NCI-H526 (cell line): ENCODE measurements around the gene OLIG1.

ENCODE experiments used
- DNase-seq, 2 experiments: peaks; one replicate each; lab custom pipeline; 2025; lab: John Stamatoyannopoulos, UW

Gene OLIG1

DNA sequence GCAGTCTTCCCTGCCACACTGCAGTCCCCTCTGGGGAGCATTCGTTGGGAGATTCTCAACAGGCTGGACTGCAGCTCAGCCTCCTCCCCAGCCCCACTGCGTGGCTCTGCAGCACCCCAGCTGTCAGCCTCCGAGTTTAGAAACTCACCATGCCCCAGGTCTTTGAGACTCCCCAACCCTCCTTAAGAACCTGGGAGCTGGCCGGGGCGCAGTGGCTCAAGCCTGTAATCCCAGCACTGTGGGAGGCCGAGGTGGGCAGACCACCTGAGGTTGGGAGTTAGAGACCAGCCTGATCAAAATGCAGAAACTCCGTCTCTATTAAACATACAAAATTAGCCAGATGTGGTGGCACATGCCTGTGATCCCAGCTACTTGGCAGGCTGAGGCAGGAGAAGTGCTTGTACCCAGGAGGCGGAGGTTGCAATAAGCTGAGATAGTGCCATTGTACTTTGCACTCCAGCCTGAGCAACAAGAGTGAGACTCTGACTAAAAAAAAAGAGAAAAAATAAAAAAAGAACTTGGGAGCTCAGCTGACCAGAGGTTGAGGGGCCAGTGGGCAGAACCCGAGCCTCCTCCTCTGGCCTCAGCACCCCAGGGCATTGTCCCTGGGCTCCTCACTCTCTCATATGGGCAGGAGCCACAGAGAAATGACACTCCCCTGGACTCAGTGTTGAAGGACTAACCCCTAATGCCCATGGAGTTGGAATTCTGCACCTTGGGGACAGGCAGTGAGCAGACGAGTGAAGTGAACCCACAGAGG, 38.6 kb upstream of the OLIG1 start:
- no peak for DNase-seq

DNA sequence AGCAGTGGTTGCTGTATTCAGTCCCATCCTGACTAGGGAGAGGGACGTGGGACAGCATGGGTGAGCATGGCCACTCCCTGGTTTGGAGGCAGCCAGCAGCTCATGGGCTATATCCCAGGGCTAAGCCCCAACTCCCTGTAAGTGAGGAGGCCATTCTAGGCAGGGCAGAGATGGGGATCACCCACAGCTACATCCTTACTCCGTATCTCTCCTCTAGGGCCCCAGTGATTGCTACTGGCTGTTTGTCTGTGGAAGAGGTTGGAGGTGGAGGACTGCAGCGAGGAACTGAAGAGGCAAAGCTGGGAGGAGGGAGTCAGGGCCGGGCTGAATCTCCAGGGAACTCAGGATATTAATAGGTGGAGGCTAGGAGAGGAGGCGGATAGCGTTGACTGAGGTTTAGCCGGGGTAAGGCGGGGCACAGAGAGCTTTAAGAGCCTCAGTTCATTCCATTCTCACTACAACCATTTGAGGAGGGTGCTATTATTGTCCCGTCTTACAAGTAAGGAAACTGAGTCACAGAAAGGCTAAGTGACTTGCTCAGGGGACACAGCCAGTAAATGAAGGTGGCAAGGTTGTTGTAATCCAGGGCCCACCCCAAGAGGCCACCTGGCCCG, 37.4 kb upstream of the OLIG1 start:
- DNase-seq, result no peak

DNA sequence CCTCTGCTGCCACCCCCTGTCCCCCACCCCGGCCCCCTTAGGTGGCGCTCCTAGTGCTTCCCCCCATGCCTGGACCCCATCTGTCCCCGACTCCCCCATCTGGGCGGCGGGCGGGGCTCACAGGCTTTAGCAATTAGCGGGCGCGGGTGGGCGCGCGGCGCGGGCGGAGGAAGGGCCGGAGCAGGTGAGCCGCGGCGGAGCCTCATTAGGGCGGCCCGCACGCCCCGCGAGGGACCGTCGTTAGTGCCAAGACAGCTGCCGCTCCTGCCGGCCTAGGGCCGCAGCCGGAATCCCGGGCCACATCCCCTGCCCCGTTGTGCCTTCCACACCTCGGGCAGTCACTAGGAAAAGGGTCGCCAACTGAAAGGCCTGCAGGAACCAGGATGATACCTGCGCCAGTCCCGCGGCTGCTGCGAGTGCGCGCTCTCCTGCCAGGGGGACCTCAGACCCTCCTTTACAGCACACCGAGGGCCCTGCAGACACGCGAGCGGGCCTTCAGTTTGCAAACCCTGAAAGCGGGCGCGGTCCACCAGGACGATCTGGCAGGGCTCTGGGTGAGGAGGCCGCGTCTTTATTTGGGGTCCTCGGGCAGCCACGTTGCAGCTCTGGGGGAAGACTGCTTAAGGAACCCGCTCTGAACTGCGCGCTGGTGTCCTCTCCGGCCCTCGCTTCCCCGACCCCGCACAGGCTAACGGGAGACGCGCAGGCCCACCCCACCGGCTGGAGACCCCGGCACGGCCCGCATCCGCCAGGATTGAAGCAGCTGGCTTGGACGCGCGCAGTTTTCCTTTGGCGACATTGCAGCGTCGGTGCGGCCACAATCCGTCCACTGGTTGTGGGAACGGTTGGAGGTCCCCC, 36.6 kb upstream of the OLIG1 start:
- no peak for DNase-seq

GRCh38 chr21:33033961-33034413, 36.0 kb upstream of the OLIG1 start:
- DNase-seq, result no peak

GRCh38 chr21:33035147-33035546, 34.8 kb upstream of the OLIG1 start:
- no peak for DNase-seq

- no peak for DNase-seq
These were observed 33.3 kb upstream of the OLIG1 start for GRCh38 chr21:33036430-33037162.

GRCh38 chr21:33037501-33037900, 32.4 kb upstream of the OLIG1 start:
- no peak for DNase-seq

DNA sequence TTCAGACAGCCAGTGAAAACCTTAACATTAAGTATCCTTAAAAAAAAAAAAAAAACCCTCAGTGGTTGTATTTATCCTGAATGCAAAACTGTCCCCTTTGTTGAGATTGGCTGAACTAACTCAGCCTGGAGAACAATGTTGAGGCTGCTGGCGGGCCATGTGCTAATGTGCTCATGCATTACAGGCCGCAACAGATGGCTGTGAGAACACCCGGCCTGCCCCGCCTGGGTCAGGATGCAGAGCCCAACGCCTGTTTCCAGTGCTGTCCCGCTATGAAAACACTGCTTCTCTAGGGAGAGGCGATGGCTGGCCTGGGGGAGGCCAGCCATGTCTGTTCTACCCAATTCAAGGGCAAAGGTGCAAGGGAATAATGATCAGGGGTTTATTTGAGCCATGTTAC, 30.4 kb upstream of the OLIG1 start:
- no peak for DNase-seq

GRCh38 chr21:33040215-33040614, 29.7 kb upstream of the OLIG1 start:
- no peak for DNase-seq

DNA sequence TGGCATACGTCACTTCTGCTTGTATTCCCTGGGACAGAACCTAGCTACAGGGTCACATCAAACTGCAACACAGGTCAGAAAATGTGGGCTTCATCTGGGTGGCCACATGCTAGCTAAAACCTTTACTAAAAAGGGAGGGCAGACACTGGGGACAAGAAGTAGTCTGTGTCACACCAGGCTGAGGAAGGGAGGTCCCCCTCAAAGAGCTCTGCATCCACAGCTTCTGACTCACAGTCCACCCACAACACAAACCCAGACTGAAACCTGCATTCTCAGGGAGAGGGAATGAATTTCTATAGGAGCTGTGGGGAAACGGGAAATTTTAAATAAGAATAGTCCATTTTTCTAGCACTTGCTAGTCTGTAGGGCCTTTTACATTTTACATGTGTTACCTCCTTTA, 28.0 kb upstream of the OLIG1 start:
- DNase-seq, result no peak

DNA sequence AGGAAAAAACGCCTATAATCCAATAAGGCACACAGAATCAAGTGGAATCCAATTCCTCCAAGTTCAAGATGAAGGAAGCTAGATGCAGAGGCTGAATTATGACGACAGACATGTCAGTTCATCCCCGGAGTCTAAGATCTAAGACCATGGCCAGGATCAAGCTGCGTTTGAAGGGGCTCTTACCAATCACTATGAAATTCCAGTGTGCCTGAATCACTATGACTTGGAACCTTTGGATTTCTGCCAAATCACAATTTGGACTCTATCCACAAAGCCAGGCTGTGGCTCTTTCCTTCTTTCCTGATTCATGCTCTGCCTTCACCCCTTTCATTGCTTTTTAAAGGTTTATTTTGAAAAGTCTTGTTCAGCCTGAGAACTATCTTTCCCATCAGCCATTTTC, 27.1 kb upstream of the OLIG1 start:
- DNase-seq, result no peak

- no peak for DNase-seq
These were observed 23.5 kb upstream of the OLIG1 start for GRCh38 chr21:33046455-33046854.

GRCh38 chr21:33047231-33047630, 22.7 kb upstream of the OLIG1 start:
- DNase-seq, result no peak

DNA sequence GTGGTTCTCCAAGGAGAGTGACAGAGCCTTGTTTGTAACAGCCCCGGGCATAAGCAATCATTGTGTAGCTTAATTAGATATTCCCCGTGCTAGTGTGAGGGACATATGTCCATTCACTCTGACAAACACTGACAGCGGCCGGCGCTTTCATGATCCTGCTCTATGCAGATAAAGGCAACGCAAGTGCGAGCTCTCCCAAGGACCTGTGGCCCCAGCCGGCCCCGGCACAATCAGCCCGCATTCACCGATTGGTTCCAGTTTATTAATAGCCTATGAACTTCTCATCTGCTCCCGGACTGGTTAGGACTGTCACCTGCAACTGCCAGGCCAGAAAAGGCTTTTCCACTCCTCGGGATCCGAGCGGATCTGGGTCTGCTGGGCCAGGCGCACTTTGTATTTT, 18.0 kb upstream of the OLIG1 start:
- no peak for DNase-seq

GRCh38 chr21:33053951-33054350, 16.0 kb upstream of the OLIG1 start:
- no peak for DNase-seq

DNA sequence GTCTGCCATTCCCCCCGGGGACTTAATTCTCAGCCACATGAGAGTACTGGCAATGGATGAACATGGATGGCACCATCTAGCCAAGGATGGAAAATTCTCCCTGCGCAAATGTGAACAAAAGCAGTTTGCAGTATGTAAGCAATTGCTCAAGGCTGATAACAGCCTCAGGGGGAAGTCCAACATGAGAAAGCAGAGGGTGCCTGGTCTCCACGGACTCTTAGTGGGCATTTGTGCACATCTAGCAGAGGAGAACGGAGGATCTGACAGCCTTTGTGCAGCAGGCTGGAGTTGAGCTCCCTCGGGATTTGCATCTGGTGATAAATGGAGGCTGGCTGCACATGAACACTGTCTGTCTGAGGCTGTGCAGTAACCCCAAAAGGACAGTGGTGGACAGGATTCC, 13.9 kb upstream of the OLIG1 start:
- no peak for DNase-seq

- DNase-seq, result no peak
These were observed 12.5 kb upstream of the OLIG1 start for GRCh38 chr21:33057385-33057940.

GRCh38 chr21:33058527-33058926, 11.4 kb upstream of the OLIG1 start:
- no peak for DNase-seq

DNA sequence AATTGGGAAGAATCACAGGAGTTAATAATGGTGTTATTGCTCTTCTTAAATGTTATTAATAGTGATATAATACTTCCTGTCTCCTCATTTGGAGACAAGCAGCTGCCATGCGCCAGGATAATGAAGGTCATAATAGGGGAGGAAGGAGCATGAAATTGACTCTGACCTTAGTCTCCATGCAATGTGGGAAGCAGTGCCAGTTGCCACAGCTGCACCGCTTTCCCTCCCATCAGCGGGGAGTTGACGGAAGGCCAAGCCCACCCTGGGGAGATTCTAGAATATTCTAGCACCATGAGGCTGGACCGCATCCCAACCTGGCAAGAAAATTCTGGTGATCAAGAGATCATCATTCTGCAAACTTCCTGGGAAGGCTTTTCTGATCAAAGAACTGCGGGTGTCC, 11.0 kb upstream of the OLIG1 start:
- no peak for DNase-seq

DNA sequence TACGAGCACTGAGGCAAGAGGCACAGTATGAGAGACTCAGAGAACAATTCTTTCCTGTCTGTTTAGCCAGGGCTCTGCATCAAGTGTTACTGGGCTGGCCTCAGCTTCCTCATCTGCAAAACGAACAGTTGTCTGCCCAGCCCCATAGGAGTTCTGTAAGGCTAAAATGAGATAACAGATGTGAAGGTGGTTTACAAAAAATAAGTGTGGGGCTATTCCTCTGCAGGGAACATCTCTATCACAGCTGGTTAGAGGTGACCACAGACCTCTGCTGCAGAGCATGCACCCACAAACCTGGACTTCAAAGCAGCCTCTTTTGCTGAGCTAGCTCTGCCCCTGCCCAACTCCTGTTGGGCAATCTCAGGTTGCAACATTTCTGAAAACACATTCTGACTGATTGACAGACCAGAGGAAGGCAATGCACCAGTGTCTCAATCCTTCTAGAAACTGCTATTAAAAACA, 10.5 kb upstream of the OLIG1 start:
- DNase-seq, result no peak

DNA sequence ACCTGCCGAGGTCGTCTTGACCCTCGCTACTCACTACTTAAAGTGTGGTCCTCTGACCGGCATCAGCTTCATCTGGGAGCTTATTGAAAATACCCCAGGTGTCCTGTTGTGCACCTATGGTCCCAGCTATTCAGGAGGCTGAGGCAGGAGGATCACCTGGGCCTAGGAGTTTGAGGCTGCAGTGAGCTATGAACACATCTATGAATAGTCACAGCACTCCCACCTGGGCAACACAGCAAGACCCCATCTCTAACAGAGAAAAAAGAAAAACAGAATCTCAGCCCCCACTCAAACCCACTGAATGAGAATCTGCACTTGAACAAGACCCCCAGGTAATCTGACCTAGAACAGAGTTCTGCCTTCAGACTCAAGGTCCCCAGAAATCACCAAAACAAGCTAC, 8.7 kb upstream of the OLIG1 start:
- DNase-seq, result no peak

DNA sequence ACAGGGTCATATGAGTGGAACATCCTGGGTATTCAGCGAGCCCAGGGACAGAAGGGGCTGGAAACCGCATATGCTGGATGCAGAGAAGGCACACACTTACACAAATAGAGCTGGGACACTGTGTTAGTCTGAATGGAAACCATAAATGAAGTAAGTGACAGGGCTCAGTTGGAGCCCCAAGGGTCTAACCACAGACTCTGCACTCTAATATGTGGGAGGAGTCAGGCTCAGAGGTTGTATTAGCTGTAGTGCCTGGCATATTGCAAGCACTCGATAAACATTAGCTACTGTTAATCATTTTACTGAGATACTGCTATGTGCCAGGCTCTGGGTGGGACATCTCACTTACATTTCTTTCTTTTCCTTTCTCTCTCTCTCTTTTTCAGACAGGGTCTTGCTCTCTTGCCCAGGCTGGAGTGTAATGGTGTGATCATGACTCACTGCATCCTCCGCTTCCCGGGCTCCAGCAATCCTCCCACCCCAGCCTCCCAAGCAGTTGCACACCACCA, 6.5 kb upstream of the OLIG1 start:
- DNase-seq, result no peak
